CD4-positive, alpha-beta T cell (primary cell): ENCODE results near the gene CLEC9A. TPM values are rescaled to one million over a fixed set of nuclear protein-coding genes. Genes with fewer than 3 reads are reported as not detected.

Experiments used
- ATAC-seq: fragments of 200-7000 bp; cut with Tn5 transposase; one replicate; pipeline ENCODE4 v1.10.0; 2022; ENCODE audit warnings: mild to moderate bottlenecking; ENCODE audit not compliant: poor library complexity
- CTCF ChIA-PET: fragments of 350-600 bp; sonication (Branson Sonifier 250); formaldehyde crosslinking; loops from one replicate; lab custom pipeline; 2021; ENCODE audit warnings: antibody characterized with exemption, inconsistent platforms; lab: Charles Lee
- POLR2A ChIA-PET: fragments of 350-600 bp; sonication (Branson Sonifier 250); formaldehyde crosslinking; loops from one replicate; lab custom pipeline; 2021; ENCODE audit warnings: antibody characterized with exemption, inconsistent platforms; lab: Charles Lee
- DNase-seq, 14 experiments: peaks; one replicate each; pipeline ENCODE4 v3.0.0-alpha.2; 2013 to 2020; ENCODE audit warnings: mixed read lengths in 2 of 14
- H3K27ac ChIP-seq, 2 donors: one replicate each; pipeline versions ENCODE4 v1.5.1 to v1.7.0; 2013; ENCODE audit warnings: low read length in 2 of 2, low read depth in 1 of 2, mild to moderate bottlenecking in 1 of 2
- H3K27me3 ChIP-seq, 2 experiments: 1 replicate in 1 of 2; 2 replicates in 1 of 2; pipeline versions ENCODE4 v1.6.1 to v1.7.0; 2013; ENCODE audit warnings: low read length in 2 of 2, control low read depth in 1 of 2, mild to moderate bottlenecking in 1 of 2, moderate library complexity in 1 of 2; ENCODE audit not compliant: insufficient read depth in 2 of 2, control insufficient read depth in 1 of 2
- H3K36me3 ChIP-seq: one replicate; pipeline ENCODE4 v1.6.1; 2013; ENCODE audit warnings: low read length, control low read depth; ENCODE audit not compliant: insufficient read depth
- H3K4me1 ChIP-seq: one replicate; pipeline ENCODE4 v1.6.1; 2013; ENCODE audit warnings: low read length, control low read depth; ENCODE audit not compliant: insufficient read depth
- H3K4me3 ChIP-seq: one replicate; pipeline ENCODE4 v1.5.1; 2013; ENCODE audit warnings: mild to moderate bottlenecking, low read length, moderate library complexity
- H3K9me3 ChIP-seq, 2 experiments: 1 replicate in 1 of 2; 2 replicates in 1 of 2; pipeline versions ENCODE4 v1.6.1 to v1.7.0; 2013; ENCODE audit warnings: low read length in 2 of 2, mild to moderate bottlenecking in 2 of 2, control low read depth in 1 of 2, moderate library complexity in 1 of 2; ENCODE audit not compliant: control insufficient read depth in 1 of 2, insufficient read depth in 1 of 2
- H3K27ac Mint-ChIP-seq: one replicate; pipeline ENCODE4 v1.8.0; 2020; ENCODE audit warnings: mixed read lengths
- H3K27me3 Mint-ChIP-seq: one replicate; pipeline ENCODE4 v1.8.0; 2021; ENCODE audit warnings: mixed read lengths
- H3K36me3 Mint-ChIP-seq: one replicate; pipeline ENCODE4 v1.8.0; 2021; ENCODE audit warnings: low read depth, mixed read lengths
- H3K4me1 Mint-ChIP-seq: one replicate; pipeline ENCODE4 v1.8.0; 2021; ENCODE audit warnings: low read depth, mixed read lengths
- H3K4me3 Mint-ChIP-seq: one replicate; pipeline ENCODE4 v1.8.0; 2020; ENCODE audit warnings: mild to moderate bottlenecking, mixed read lengths
- H3K9me3 Mint-ChIP-seq: one replicate; pipeline ENCODE4 v1.8.0; 2020; ENCODE audit warnings: mixed read lengths
- intact Hi-C, 2 experiments: fragments of 100-400 bp; cut with DNase I in 1 of 2; cut with micrococcal nuclease in 1 of 2; formaldehyde crosslinking; loops; one replicate each; pipeline versions ENCODE4 v1.15.1 to v1.9.0; 2023 to 2025; cut with DNase I, micrococcal nuclease
- total RNA-seq, 174 experiments: library from RNA in 2 of 174; stranded (reverse) in 2 of 174; gene quantifications; one replicate each; pipeline ENCODE4 v1.2.3 and lab custom pipeline; 2021 to 2026
- TF ChIP-seq, protein P1 (sequence below): fragments of 200-600 bp; IDR thresholded peaks from one replicate; pipeline ENCODE4 v1.8.0; 2022; ENCODE audit warnings: antibody characterized with exemption, mild to moderate bottlenecking

Gene CLEC9A
- total RNA-seq, 2 experiments from 2014 or later: 0.55 to 0.98 TPM

DNA sequence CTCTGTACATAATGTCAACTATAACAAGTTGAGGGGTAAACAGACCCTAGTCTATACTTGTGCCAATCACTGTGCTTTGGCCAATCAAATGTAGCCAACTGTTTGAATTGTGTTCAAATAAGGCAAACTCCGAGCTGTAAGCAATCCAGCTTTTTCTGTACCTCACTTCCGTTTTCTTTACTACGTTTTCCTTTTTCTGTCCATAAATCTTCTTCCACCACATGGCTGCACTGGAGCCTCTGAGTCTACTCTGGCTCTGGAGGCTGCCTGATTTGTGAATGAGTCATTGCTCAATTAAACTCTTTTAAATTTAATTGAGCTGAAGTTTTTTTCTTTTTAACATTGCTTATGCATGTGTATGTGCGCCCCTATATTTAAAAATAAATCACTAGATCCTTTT is 38.6 kb downstream of the CLEC9A start:
- no peaks in the 10 kb centered on the region for H3K4me1 ChIP-seq

DNA sequence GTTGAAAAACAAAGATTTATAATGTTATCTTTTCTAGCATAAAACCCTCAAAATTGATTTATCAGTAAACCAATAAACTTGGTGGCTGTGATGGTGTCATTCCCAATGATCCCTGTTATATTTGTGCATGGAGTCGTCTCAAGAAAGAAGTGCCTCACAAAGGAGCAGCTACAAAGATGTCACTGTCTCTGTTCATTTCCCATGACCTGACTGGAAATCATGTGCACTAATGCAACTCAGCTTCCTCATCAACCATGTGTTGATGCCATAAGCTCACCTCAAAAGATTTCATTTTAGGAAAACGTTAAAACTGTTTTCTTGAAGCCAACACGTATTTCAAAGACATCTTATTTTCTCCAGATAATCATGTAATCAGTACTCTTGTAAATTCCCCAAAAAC is 39.5 kb downstream of the CLEC9A start:
- no peak for ATAC-seq
- no peaks in the 10 kb centered on the region for H3K4me1 ChIP-seq
- CTCF ChIA-PET: no interaction called here

More for the DNA sequence above, 38.6 kb downstream of the CLEC9A start:
- peak in 2 of 14 experiments; percentile 20 to 22 for DNase-seq
- Mint-ChIP-seq H3K36me3 (no peaks in the 10 kb centered on the region), H3K27ac (no peak overlapping the region), H3K9me3 (no peaks in the 10 kb centered on the region), H3K4me1 (no peaks in the 10 kb centered on the region), H3K27me3 (peaks cover 22% of the 10 kb centered on the region), H3K4me3 (no peak overlapping the region)
- no peak overlapping the region for H3K4me3 ChIP-seq
- no peaks in the 10 kb centered on the region for H3K9me3 ChIP-seq
- peaks cover 0 to 7% of the 10 kb centered on the region in 2 experiments for H3K27me3 ChIP-seq
- ChIA-PET CTCF (interaction anchor here (0.9 kb wide), 1 partner anchor 27 kb away, joined by 3 read pairs; no protein-coding TSS in a partner anchor), POLR2A (no interaction called here)
- intact Hi-C loops: no loop called here
- H3K36me3 ChIP-seq: no peaks in the 10 kb centered on the region
- TF ChIP-seq, protein P1, sequence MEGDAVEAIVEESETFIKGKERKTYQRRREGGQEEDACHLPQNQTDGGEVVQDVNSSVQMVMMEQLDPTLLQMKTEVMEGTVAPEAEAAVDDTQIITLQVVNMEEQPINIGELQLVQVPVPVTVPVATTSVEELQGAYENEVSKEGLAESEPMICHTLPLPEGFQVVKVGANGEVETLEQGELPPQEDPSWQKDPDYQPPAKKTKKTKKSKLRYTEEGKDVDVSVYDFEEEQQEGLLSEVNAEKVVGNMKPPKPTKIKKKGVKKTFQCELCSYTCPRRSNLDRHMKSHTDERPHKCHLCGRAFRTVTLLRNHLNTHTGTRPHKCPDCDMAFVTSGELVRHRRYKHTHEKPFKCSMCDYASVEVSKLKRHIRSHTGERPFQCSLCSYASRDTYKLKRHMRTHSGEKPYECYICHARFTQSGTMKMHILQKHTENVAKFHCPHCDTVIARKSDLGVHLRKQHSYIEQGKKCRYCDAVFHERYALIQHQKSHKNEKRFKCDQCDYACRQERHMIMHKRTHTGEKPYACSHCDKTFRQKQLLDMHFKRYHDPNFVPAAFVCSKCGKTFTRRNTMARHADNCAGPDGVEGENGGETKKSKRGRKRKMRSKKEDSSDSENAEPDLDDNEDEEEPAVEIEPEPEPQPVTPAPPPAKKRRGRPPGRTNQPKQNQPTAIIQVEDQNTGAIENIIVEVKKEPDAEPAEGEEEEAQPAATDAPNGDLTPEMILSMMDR: no peak
- no peak for ATAC-seq
- H3K27ac ChIP-seq: no peak overlapping the region

DNA sequence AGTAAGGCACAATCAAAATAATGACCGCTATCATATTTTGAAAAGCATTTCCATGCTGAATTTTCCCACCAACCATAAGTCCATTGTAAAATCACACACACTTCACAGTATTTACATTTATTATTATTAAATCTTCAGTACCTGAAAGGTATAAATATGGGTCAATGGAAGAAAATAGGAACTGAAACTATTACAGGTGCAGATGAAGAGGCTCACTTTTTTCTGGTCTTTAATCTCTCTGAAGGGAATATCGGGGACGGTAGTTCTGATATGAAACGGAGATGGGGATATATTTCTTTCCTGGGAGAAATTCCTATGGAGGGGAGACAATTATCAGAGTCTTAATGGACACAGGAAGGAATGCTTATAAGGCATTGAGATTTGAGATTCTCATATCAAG is 39.9 kb downstream of the CLEC9A start:
- Histone ChIP-seq H3K4me1 (no peaks in the 10 kb centered on the region), H3K9me3 (no peaks in the 10 kb centered on the region), H3K4me3 (no peak overlapping the region), H3K27me3 (peaks cover 0 to 7% of the 10 kb centered on the region in 2 experiments), H3K36me3 (no peaks in the 10 kb centered on the region), H3K27ac (no peak overlapping the region)
- Mint-ChIP-seq H3K36me3 (no peaks in the 10 kb centered on the region), H3K9me3 (no peaks in the 10 kb centered on the region), H3K4me1 (no peaks in the 10 kb centered on the region), H3K4me3 (no peak overlapping the region), H3K27ac (no peak overlapping the region), H3K27me3 (peaks cover 22% of the 10 kb centered on the region)
- intact Hi-C loops: no loop called here
- ChIA-PET CTCF (no interaction called here), POLR2A (no interaction called here)
- ATAC-seq (no peak), DNase-seq (no peak)
- TF ChIP-seq, protein P1: no peak

More for the DNA sequence above, 39.5 kb downstream of the CLEC9A start:
- Mint-ChIP-seq H3K4me3 (no peak overlapping the region), H3K4me1 (no peaks in the 10 kb centered on the region), H3K27me3 (peaks cover 22% of the 10 kb centered on the region), H3K9me3 (no peaks in the 10 kb centered on the region), H3K27ac (no peak overlapping the region), H3K36me3 (no peaks in the 10 kb centered on the region)
- DNase-seq: no peak
- POLR2A ChIA-PET: no interaction called here
- Histone ChIP-seq H3K27ac (no peak overlapping the region), H3K9me3 (no peaks in the 10 kb centered on the region), H3K4me3 (no peak overlapping the region), H3K27me3 (peaks cover 0 to 7% of the 10 kb centered on the region in 2 experiments), H3K36me3 (no peaks in the 10 kb centered on the region)
- TF ChIP-seq, protein P1: no peak
- intact Hi-C loops: no loop called here
